Activated CD4-positive, alpha-beta T cell treated with anti-CD3 and anti-CD28 coated beads, Interleukin-2, Interleukin-4, amounts not matched to agents 100 ng/mL and 50 ng/mL, durations not matched to agents 16 hours and 8 hours (primary cell): ENCODE measurements around the gene SPSB3.
"Not testable (repeated sequence)": the region's sequence is repeated elsewhere in the genome, so short reads cannot be mapped to it uniquely, and the experiment has no call there.

Source experiments
- DNase-seq: peaks from one replicate; pipeline ENCODE4 v3.0.0-alpha.2; 2020; ENCODE audit warnings: low spot score

Gene SPSB3

GRCh38 chr16:1816396-1817275, 34.3 kb upstream of the SPSB3 start:
- no peak for DNase-seq

GRCh38 chr16:1815461-1815860, 33.1 kb upstream of the SPSB3 start:
- DNase-seq, result no peak

DNA sequence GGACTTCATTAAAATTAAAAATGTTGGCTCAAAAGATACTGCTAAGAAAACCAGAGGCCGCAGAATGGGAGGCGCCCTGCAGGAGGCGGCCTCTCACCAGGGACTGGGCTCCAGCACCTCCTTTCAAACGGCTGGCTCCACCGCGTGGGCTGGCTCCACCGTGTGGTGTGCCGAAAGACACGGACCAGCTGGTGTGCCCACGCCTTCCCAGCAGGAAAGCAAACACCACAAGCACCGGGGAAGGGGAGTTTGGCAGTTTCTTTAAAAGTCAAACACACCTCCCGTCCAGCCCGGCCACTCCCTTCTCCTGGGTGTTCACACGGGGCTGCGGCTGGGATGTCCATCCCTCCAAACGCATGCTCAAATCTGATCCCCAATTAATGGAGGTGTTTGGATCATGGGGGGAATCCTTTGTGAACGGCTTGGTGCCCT, 30.4 kb upstream of the SPSB3 start:
- peak; percentile 46 for DNase-seq

DNA sequence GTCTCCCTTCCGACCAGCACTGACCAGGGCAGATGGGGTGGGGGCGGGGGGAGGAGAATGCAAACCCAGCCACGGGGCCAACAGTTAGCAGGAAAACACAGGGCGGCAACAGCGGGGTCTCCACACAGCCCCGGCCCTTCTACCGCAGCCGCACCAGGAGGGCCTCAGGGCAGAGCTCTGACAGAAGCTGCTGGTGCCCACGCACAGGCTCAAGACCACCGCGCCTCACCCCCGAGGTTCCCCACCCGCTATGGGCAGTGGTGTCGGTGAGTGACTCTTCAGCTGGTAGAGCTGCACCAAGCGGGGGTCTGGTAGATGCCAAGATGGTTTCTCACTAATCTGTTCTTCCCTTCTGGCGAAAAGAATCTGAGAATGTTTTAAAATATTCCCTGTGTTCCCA, 28.2 kb upstream of the SPSB3 start:
- no peak for DNase-seq

DNA sequence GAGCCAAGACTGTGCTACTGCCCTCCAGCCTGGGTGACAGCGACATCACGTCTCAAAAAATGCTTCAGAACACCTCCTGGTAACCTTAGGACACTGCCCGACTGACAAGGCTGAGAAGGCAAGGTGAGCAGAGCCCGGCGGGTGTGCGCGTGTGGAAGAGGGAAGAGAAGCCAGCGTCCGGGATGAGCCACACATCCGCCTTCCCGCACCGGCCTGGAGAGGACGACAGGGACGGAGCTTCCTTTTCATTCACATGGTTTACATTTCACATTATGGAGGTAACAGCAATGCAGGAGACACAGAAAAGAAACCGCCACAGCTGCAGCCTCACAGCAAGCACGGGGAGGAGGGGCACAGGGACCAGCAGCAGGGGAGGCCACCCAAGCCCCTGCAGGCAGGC, 27.7 kb upstream of the SPSB3 start:
- DNase-seq, result no peak

DNA sequence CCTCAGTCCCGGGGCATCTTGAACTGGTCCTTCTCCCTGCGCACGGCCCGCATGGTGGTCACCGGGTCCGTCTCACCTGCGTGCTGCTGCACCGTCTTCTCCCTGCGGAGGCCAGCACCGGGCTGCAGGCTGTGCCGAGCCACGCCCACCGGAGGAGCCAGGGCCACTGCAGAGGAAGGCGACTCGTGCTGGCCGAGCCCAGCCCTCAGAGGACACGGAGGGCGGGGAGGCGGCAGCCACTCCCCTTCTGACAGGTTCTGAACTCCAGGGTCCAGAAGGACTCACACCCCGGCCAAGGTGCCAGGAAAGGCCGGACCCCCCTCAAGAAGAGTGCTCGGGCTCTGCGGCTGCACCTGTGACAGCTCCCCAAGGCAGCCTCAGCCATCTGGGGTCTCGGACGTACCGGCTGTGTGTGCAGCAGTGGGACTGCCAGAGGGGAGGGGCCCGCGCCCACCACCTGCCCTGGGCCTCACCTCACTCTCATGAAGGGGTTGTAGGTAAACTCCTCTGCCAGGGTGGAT, 27.0 kb upstream of the SPSB3 start:
- no peak for DNase-seq

GRCh38 chr16:1808691-1809090, 26.3 kb upstream of the SPSB3 start:
- DNase-seq, result no peak

GRCh38 chr16:1807626-1808025, 25.3 kb upstream of the SPSB3 start:
- DNase-seq, result no peak

- no peak for DNase-seq
These were observed 18.3 kb upstream of the SPSB3 start for GRCh38 chr16:1800701-1801100.

- not testable (repeated sequence) for DNase-seq
These were observed 16.9 kb upstream of the SPSB3 start for GRCh38 chr16:1799263-1799662.

GRCh38 chr16:1794908-1795666, 12.7 kb upstream of the SPSB3 start:
- no peak for DNase-seq

- DNase-seq, result no peak
These were observed 12.0 kb upstream of the SPSB3 start for GRCh38 chr16:1794221-1794871.

DNA sequence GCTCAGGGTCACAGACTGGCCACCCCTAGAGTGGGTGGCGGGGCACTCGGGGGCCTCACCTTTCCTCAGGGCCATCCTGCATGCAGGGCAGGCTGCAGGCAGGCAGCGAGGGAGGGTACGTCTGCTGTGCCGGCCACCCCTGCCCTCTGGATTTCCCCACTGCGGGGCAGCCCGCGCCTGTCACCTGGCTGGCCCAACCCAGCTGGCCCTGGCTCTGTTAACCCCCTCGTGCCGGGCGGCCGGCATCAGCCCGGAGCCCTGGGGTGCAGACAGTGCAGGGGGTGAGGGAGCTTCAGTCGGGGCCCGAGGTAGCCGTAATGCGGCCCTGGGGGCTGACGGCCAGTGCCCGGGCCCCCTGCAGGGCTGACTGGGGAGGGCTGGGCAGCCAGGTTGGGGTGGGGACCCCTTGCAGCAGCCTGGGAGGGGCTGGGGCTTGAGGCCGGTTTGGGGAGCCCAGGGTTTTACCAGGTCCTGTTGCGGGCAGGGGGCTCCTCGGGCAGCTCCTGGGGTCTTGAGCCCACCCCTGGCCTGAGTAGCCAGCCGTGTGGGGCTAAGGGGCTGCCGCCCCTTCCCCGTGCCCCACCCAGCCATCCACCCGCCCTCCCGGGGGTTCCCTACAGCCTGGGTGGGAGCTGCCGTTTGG, 11.3 kb upstream of the SPSB3 start, which contains the start of gene IGFALS:
TSS of gene IGFALS (minus strand) at position 128 of the 643 bp plus-strand sequence. CDS start at position 75, 53 bp downstream.
- DNase-seq, result no peak

GRCh38 chr16:1792836-1793577, 10.6 kb upstream of the SPSB3 start:
- no peak for DNase-seq

DNA sequence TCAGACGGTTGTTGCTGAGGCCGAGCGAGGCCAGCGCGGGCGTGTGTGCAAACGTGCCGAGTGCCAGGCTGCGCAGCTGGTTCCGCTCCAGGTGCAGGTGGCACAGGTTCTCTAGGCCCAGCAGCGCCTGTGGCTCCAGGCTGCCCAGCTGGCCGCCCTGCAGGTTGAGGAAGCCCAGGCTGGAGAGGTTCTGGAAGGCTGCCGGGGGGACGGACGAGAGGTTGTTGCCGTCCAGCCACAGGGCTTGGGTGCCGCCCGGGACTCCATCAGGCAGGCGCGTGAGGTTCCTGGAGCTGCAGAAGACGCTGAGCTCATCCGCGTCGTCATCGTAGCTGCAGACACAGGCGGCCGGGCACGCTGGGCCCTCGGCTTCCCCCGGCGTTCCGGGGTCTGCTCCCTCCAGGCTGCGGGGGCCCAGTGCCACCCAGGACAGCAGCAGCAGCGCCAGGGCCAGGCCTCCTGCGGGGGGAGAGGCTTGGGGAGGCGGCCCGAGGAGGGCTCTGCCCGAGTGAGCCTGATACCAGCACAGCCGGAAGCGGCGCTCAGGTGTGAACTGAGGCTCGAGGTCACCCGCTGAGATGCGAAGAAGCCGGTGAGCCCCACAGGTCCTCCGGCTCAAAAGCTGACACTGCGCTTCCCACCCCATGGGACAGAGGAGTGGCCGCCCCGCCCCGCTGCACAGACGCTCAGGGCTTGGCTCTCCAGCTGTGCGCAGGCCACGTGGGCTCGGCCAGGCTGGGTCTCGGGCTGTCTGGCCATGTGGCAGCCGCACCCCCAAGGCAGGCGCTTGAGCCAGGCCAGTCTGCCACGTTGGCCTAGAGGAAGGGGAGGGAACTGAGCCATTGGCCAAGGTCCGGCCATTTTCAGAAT, 9.8 kb upstream of the SPSB3 start:
- DNase-seq, result no peak

DNA sequence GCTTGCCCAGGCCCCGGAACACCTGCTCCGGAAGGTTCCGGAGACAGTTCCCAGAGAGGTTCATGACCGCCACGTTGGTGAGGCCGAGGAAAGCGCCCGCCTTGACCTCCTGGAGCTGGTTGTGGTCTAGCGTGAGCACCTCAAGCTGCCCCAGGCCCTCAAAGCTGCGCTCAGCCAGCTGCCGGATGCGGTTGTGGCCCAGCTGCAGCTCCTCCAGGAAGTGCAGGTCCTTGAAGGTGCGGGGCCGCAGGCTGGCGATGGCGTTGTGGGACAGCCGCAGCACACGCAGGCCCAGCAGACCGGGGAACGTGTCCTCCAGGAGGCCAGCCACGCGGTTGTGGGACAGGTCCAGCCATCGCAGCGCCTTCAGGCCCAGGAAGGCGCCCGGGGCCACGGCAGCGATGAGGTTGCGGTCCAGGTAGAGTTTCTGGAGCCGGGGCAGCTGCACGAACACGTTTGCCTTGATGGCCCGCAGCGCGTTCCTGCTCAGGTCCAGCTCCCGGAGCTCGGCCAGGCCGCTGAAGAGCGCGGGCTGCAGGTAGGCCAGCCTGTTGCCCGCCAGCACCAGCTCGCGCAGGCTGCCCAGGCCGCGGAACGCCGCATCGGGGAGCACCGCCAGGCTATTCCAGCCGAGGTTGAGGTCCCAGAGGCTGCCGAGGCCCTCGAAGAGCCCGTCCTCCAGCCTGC, 9.0 kb upstream of the SPSB3 start:
- DNase-seq, result no peak

DNA sequence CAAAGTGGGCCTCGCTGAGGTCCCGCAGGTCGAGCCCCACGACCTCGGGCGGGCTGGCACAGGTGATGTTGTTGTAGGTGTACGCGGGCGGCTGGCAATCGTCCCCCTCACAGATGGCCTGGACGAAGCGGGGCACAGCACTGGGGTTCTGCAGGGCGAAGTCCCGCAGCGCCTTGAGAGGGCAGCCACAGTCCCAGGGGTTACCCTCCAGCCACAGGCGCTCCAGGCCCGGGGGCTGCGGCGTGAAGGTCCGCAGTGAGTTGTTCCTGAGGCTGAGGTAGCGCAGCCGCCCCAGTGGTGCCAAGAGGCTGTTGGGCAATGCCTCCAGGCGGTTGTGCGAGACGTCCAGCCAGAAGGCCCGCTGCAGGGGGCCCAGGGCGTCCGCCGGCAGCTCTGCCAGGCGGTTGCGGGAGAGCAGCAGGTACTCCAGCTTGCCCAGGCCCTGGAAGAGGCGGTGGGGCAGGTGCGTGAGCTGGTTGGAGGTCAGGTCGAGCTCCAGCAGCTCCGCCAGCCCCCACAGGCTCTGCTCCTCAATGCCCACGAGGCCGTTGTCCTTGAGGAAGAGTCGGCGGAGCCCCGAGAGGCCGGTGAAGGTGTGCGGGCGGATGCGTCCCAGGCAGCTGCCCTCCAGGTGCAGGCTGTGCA, 8.4 kb upstream of the SPSB3 start:
- DNase-seq, result no peak

- DNase-seq, result no peak
These were observed 7.9 kb upstream of the SPSB3 start for GRCh38 chr16:1790261-1790610.

- DNase-seq, result no peak
These were observed 7.3 kb upstream of the SPSB3 start for GRCh38 chr16:1789643-1790045.
